Kidney glomerular epithelial cell (primary cell): ENCODE measurements around the gene PLCG2.
"Not testable (repeated sequence)": the region's sequence is repeated elsewhere in the genome, so short reads cannot be mapped to it uniquely, and the experiment has no call there.

Experiments
- DNase-seq: peaks from one replicate; lab custom pipeline; 2025; lab: John Stamatoyannopoulos, UW

The PLCG2 gene

DNA sequence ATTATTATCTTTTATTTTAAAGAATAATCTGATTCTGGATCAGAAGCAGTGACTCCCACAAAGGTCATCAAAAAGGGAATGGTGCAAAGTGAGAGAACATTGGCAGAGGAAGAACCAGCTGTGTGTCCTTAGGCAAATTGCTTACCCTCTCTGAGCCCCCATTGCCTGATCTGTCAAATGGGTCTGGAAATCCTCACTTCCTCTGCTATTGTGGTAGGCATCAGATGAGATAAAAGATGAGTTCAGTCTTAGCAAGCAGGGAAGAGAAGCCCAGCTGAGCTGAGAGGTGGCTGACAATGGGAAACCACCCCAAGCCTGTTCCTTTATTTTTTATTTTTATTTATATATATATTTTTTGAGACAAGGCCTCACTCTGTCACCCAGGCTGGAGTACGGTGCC is 24.2 kb upstream of the PLCG2 start:
- no peak for DNase-seq

DNA sequence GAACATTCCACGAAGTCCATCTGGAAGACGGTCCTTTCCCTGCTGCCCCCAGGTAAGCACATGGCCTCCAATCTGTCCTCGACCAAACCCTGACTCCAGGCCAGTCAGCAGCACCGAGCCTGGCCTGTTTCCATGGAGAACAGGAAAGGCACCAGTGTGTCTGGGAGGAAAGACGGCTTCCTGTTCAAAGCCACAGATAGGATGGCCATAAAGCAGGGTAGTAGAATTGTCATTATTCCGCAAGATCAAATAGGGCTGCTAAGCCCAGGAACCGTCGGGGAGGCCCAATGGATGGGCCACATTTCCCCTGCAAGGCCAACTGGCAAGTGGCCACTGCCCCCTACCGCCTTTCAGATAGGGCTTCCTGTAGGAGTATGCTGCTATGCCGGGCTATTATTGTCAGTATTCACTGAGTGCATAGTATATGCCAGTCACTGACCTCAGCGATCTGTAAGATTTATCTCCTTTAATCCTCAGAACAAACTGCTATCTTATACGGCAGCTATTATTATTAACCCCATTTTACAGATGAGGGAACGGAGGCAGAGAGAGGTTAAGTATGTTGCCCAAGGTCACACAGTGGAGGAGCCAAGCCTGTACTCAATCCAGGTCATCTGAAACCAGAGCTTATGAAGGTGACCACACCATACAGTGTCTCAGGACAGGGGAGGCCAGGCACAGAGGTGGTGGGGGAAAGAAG is 23.0 kb upstream of the PLCG2 start:
- DNase-seq, result no peak

DNA sequence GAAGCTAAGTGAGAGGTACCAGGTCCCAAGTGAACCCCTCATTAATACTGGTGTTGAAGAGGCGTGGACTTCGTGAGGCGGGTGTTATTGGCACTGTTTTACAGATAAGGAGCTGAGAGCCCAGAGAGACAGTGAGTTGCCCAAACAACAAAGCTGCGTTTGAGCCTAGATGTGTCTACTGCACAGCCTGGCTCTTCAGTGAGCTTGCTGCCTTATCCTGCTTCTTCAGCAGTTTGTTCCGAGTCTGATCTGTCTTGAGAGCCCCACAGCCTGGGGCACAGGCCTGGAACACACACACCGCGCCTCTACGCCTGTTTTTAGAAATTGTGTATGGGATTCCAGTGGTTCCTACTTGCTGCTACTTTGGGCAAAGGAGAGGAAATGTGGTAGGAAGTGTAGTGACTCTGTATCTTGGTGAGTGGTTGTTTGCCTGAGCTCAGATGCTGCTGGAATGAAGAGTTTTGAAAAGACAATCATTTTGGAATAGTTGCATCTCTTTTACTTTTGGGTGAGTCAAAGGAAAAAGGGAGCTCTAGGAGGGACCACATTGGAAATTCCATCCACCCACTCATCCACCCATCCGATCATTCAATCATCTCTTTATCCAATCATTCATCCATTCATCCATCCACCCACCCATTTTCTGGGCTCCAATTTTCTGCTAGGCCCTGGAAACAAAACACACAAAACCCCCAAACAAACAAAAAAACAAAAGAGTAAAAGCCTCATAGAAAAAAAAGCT is 22.3 kb upstream of the PLCG2 start:
- no peak for DNase-seq

DNA sequence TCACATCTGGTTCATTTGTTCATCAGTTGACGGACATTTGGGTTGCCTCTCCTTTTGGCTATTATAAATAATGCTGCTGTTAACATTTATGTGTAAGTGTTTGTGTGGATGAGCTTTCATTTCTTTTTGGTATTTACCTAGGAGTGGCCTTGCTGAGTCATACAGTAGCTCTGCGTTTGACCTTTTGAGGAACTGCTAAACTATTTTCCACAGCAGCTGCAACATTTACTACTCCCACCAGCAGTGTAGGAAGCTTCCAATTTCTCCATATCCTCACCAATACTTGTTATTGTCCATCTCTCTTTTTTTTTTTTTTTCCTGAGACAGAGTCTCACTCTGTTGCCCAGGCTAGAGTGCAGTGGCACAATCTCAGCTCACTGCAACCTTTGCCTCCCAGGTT is 20.7 kb upstream of the PLCG2 start:
- no peak for DNase-seq

DNA sequence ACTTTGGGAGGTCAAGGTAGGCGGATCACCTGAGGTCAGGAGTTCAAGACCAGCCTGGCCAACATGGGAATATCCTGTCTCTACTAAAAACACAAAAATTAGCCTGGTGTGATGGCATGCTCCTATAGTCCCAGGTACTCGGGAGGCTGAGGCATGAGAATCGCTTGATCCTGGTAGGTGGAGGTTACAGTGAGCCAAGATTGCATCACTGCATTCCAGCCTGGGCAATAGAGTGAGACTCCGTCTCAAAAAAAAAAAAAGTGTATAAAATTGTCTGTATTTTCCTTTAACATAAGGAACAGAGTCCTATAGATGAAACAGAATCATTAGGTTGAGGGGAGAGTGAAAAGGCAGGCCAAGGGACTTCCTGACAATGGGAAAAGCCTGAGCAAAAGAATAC is 16.8 kb upstream of the PLCG2 start:
- DNase-seq, result not testable (repeated sequence)

DNA sequence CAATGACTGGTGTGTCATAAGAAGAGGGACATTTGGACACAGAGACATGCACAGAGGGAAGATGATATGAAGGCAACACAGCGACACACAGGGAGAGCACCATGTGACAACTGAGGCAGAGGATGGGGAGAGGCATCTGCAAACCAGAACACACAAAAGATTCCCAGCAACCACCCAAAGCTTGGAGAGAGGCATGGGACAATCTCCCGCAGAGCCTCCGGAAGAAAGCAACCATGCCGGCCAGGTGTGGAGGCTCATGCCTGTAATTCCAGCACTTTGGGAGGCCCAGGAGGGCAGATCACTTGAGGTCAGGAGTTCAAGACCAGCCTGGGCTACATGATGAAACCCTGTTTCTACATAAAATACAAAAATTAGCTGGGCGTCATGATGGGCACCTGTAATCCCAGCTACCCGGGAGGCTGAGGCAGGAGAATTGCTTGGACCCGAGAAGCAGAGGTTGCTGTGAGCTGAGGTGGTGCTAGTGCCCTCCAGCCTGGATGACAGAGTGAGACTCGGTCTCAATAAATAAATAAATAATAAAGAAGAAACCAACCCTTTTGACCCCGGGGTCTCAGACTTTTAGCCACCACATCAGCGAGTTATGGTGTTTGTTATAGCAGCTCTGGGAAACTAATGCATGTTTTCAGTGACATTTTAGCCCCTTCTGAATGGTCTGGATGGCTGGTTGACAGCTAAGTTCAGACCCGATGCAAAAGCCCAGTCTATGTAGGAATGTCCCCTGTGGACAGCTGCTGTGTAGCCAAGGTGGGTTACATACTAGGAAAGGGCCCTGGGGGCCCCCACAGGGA is 13.8 kb upstream of the PLCG2 start:
- DNase-seq, result no peak

DNA sequence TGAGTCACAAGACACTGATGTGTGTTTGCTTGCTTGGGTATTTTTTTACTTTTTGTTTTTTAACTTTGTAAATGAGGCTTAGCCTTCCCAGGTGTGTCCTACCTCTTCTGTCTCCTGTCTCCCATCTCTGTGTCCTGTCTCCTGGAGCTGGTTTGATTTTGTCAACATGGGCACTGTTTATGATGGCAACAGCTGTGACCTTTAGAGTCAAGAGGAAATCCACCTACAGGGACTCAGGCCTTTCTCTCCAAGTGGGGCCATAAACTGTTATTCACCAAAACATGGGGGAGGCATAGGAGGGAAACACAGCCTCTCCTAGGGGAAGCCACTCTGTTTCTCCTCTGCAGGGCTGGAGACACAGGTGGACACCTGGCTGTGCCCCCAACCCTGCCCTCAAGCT is 13.1 kb upstream of the PLCG2 start:
- no peak for DNase-seq

DNA sequence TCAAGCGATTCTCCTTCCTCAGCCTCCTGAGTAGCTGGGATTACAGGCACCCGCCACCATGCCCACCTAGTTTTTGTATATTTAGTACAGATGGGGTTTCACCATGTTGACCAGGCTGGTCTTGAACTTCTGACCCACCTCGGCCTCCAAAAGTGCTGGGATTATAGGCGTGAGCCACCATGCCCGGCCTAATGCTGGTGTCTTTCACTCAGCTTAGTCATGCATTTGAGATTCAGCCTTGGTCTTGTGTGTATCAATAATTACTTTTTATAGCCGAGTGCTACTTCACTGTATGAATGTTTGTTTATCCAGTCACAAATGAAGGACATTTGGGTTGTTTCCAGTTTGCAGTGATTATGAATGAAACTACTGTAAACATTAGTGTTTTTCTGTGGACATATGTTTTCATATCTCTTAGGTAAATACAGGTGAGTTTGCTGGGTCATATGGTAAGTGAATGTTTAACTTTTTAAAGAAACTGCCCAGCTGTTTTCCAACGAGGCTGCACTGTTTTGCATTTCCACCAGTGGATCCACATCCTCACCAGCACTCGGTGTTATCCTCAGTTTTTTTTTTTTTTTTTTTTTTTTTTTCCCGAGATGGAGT is 11.0 kb upstream of the PLCG2 start:
- DNase-seq, result no peak

DNA sequence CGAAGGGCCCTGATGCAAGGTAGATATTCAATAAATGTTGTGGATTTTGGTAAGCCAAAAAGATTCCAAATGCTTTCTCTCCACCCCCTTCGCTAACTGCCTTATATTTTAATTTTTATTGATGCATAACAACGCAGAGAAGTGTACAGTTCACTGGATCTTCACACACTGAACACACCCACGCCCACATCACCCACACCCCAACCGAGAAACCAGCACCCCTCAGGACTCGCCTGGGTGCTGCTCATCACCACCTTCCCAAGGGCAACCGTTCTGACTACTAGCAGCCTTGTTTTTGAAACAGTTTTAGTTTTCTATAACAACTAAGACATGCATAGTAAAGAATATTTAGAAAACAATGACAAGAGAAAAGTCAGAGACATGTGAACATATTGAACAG is 9.1 kb upstream of the PLCG2 start:
- no peak for DNase-seq

DNA sequence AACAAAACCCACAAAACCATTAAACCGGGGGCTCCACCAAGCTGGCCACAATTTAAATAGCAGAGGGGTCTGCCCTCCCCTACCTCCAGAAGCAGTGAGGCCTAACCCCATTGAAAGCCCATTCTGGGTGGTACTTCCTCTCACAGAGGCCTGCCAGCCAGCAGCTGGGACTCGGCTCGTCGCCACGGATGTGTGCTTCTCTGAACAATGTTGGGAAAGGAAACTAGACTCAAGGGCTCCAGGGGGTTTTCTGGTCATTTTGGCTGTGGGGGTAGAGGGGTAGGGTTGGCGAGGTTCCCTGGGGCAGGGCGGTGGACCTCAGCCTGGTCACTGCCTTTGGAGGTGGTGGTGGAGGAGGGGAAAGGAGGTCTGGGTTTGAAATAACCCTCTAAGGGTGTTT is 4.7 kb upstream of the PLCG2 start:
- no peak for DNase-seq

DNA sequence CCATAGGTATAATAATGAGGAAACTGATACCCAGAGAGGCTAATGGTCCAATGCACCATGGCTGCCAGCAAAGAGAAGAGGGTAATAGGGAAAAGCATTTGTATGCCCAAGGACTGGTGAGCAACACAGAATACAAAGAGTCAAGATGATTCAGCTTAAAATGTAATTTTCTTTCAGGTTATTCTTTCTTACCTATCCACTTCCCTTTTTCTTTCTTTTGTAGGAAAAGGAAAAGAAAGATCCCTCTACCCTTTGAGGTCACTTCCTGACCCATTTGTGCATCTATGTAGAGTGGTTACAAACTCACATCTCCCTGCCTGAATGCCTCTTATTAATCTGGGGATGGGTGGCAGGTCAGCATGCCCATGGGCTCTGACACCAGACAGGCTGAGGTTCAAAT is 3.5 kb upstream of the PLCG2 start:
- no peak for DNase-seq

DNA sequence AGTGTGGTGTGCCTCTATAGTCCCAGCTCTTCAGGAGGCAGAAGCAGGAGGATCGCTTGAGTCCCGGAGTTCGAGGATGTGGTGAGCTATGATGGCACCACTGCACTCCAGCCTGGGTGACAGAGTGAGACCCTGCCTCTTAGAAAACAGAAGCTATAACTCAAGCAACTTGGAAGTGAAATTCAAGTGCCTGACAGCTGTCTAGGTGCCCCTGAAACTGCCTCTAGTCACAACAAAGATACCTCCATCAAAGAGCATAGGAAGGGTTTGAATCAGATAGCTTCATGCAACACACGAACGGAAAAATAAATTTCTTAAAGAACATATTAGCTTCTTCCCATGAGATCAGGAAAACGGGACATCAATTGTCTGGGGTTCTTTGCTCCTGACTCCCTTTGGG is 860 bp upstream of the PLCG2 start:
- DNase-seq, result no peak

DNA sequence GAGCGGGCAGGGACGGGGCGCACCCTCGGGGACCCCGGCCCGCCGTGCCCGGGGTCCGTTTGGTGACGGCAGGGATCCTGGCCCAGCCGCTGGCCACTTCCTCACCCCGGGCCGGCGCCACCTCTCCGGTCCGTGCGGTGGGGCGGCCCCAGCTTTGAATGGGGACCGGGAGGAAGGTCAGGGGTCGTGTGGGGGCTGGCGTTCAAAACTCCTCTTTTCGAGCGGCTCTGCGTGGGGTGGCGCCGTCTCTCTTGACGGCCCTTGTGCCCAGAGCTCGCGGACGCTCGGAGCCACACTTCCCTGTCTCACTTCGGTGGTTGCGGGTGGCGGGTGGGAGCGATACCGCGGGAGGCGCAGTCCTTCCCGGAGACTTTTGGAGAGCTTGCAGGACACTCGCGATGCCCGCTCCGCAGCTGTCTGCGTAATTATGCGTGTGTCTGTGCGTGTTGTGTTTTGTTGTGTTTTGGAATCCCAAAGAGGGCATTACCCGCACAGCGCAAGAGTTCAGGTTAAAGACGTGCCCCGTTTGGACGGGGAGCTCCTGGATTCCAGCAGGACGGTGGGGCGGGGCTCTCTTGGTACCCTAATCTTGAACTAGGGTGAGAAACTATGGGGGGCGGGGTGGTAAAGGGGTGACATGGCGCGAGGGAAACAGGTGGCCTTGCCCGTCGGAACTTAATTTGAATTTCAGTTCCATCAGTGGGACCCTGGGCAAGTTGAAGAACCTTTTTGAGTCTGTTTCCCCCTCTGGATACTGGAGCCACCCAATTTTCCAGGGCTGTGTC is 637 bp downstream of the PLCG2 start:
- DNase-seq, result no peak

DNA sequence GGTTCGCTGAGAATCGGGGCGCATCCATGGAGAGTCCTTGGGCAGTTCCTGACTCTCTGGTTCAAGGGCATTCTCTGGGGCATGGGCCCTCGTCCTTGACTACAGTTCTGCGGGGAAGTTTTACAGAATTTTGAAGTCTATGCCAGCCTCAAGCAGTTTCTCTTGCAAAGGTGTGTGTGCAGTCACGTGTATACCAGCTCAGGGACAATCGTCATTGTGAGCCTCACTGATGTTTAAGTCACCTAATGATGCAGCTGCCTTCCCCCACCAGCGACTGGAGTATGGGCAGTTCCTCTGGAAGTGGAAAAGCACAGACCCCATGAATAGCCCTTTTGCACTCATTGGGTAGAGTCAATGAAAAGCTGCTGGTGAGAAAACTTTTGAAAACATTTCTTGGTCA is 1.3 kb downstream of the PLCG2 start:
- DNase-seq, result no peak

DNA sequence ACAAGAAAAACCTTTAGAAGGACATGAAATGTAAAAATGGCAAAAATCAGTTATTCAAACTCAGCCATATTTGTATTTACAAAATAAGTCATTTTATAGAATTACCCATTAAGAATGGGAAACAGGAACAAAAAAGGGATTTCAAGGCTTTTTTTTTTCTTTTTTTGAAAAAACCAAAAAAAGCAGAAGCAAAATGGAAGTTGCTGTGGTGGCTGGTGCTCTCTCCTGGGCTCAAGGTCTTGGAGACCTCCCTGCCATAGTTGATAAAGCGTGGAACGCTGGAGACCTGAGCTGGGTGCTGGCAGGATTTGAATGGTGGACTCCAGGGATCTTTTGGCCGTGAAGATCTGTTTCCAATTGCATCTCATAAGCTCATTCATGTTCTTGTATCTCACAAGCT is 3.1 kb downstream of the PLCG2 start:
- DNase-seq, result no peak

DNA sequence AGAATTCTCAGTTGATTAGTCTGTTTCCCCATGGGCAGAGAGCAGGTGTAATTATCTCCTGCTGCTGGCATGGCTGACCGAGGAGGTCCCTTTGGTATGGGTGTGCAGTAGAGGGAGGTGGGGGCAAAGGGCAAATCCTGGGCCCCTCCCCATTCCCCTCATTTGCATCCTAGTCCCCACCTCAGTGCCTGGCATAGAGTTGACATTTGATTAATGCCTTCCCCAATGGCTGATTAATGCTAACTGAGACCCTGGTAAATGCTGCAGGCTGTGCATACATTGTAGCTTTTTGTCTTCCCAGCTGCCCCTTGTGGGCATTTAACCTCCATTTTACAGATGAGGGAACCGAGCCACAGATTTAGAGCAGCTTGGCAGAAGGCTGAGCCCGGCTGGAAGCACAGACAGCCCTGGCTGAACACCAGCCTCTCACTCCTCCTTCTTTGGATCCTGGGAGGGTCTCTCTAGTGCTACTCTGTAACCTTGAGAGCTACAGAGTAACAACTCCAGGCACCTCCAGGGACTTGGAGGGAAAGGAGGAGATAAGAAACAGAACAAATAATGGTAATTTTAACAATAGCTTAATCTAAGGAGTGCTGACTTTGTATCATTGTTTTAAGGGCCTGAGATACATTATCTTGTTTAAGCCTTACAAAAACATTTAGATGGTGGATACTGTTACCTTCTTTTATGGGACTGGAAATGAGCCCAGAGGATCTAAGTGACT is 5.1 kb downstream of the PLCG2 start:
- DNase-seq, result no peak

DNA sequence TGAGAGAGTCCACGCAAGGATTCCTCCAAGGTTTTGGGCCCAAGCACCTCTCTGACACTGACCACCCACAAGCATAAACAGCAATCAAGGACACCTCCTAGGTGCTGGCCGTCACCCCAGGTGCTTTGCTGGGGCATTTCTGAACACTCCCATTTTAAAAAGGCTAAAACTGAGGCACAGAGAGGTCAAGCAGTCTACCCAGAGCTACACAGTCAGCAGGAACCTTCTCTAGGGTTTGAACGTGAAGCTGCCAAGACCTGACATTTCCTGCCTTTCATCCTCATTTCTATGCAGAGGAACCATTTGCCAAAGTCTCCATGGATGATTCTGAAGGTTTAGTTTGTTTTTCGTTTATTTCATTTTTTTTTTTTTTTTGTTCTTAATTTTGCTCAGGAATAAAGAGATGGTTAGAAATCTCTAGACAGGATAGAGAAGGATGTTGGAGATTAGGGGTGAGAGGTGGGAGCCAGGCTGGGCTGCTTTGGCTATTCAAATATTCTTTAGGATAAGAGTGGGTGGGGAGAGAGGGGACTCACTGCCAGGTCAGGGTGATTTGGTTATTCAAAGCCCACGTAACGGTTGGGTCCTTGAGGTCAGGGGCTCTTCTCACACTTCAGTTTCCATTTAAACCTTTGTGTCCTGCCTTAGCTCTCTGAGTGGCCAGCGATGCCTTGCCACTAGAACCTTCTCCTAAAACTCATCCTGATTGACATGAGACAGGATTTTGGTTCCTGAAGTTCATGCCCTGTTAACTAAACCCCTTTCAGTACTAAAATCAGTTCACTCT is 6.2 kb downstream of the PLCG2 start:
- no peak for DNase-seq

DNA sequence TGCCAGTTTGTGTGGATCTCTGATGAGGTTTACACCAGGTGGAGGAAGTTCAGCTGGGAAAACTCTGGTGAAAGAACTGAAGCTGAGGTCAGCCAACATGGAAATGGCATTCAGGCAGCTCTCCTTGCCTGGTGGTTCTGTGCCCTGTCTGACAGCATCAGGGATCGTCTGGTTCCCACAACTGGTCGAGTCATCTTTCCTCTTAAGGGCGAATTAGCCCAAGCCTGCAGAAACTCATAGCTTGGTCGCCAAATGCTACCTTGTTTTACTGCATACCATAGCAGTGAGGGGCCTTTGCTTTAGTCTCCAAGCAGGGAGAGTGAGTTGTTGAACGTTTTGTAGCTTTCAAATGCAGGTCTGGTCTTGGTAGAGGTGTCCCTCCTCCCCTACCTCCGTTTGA is 7.2 kb downstream of the PLCG2 start:
- peak; percentile 10 for DNase-seq

DNA sequence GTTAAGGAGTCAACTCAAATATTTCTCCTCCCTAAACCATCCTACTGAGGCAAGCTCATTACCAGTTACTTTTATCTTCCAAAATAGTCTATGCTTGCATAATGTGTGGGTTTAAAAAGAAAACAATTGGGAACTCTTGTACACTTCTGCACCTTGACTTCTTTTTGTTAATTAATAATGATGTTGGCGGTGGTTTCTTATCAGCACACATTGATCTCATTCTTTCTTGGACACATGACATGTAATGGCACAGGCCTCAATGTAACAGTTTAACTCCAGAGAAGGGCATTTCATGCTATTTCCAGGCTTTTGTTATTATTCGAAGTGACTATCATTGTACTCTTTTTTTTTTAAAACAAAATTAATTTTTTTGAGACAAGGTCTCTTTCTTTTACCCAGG is 7.8 kb downstream of the PLCG2 start:
- no peak for DNase-seq

DNA sequence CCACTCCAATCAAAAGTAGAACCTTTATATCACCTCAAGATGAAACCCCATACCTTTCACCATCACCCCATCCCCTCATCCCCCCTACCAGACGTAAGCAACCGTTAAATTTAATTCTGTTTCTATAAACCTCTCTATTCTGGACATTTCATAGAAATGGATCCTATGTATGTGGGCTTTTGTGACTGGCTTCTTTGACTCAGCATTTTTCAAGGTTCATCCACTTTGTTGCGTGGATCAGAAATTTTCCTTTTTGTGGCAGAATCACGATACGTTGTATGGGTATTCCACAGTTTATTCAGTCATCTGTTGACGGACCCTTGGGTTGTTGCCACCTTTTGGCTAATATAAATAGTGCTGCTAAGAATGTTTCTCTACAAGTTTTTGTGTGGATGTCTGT is 8.6 kb downstream of the PLCG2 start:
- DNase-seq, result no peak
